GM12873 (cell line): Measurements from ENCODE around the gene BSX.

Experiments
- TF ChIP-seq, protein P1 (sequence below): IDR thresholded peaks from 2 replicates; pipeline ENCODE4 v1.5.1; 2012; ENCODE audit warnings: low read depth, mild to moderate bottlenecking, moderate library complexity, low read length, control low read depth; ENCODE audit not compliant: insufficient read depth; ENCODE audit errors: missing control alignments

BSX gene

DNA sequence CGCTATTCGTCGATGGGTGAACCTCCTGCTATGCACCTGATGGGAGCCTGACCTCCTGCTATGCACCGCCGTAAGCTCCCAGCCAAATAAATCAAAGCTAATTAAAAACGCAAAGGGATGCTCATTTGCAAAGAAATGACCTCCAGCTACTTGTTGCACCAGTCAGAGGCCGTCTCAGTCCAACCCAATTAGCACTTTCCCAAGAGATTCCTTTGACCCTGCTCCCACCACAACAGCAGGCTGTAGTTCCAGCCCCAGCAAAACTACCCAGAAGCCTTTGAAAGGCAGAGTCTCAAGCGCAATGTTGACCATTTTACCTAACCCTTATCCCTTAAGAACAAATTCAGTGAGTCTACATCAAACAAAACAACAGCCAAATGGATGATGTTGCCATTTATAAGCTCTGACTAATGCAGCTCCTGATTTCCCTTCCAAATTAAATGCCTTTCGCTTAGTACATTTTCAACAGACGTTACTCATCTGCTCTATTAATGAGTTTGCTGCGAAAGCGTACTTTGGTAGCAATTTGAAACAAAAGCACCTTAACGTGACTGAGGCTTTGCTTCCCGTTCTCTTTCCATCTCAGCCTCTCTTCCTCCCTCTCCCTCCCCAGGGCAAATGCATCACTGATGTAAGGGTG is 17.2 kb upstream of the BSX start:
- TF ChIP-seq, protein P1, sequence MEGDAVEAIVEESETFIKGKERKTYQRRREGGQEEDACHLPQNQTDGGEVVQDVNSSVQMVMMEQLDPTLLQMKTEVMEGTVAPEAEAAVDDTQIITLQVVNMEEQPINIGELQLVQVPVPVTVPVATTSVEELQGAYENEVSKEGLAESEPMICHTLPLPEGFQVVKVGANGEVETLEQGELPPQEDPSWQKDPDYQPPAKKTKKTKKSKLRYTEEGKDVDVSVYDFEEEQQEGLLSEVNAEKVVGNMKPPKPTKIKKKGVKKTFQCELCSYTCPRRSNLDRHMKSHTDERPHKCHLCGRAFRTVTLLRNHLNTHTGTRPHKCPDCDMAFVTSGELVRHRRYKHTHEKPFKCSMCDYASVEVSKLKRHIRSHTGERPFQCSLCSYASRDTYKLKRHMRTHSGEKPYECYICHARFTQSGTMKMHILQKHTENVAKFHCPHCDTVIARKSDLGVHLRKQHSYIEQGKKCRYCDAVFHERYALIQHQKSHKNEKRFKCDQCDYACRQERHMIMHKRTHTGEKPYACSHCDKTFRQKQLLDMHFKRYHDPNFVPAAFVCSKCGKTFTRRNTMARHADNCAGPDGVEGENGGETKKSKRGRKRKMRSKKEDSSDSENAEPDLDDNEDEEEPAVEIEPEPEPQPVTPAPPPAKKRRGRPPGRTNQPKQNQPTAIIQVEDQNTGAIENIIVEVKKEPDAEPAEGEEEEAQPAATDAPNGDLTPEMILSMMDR, result no peak

DNA sequence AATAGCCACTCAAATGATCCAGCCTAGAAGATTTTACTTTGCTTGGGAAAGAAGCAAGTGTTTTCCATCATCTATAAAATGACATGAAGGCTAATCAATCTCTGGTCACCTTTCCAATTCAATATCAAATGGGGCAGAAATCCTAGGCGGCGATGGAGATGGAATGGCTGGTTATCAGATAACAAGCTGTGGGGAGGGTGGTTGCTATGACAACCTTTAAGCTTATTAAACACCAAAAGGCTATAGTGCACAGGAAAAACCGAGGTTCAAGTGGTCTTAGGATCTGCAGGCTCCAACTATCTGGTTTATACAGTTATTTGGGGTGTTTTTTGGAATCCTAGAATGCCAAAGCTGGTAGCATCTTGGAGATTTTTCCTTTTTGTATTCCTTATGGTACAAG is 13.9 kb upstream of the BSX start:
- TF ChIP-seq, protein P1, result no peak

DNA sequence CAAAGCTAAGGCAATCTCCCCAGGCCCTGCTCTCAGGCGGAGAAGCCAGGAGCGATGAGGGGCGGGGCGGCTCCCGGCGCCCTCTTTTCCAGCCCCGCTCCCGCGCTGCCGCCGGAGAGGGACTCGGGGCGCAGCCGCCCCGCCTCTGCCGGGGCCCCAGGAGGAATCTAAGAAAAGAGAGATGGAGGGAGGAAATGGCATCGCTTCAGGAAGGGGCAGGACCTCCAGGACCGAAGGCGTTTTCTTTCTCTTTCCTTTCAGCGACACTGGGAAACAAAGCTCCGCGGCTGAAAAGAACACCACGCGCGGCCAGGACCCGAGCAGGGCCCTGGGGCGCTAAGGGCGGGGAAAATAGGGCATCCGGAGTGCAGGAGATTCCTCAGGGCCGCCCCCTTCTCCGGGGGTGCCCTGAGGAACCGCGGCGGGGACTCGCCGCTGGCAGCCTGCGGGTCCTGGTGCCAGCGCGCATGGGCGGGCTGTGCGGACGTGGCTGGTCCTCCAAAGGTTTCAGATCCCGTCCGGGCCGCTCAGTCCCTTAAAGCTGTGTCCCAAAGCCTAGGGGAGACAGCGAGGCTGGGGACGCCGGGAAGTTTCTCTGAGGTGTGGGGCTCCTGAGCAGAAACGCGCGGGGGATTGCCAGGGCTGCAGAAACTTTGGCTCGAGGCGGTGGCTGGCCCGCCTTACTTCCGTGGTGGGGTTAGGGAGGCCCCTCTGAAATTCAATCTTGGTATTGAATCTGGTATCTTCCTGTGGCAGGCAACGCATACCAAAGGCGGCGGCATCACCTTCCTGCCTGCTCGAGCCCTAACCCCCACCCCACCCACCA is 2.8 kb upstream of the BSX start:
- TF ChIP-seq, protein P1, result no peak

DNA sequence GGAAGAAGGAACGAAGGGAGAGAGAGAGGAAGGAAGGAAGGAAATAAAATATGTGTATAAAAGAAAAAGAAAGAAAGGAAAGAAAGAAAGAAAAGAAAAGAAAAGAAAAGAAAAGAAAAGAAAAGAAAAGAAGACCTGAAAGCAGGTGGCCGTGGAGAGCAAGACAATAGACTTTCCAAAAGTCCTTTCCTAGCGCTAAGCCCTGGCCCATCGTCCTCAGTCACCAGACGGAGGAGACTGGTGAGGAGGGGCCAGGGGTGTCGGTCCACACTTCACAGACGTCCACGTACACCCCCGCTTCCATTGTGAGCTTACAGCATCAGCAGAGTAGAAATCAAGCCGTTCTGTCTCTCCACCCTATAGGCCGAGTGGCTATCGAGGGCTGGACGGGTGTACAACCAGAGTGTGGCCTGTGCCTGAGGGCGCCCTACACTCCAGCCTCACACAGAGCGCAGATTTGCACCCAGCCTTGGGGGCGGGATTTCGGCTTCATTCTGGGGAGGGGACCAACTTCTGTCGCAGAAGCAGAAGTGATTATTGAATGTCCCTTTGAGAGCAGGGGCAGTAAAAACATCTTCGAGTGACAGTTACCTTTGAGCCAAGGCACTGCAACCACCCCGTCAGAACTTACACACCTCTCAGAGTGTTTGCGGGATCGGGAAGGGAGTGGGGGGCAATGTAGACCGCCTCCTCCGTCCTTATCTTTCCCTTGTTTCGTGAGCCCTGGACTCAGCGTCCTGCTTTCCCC is 2.0 kb upstream of the BSX start:
- TF ChIP-seq, protein P1, result no peak

DNA sequence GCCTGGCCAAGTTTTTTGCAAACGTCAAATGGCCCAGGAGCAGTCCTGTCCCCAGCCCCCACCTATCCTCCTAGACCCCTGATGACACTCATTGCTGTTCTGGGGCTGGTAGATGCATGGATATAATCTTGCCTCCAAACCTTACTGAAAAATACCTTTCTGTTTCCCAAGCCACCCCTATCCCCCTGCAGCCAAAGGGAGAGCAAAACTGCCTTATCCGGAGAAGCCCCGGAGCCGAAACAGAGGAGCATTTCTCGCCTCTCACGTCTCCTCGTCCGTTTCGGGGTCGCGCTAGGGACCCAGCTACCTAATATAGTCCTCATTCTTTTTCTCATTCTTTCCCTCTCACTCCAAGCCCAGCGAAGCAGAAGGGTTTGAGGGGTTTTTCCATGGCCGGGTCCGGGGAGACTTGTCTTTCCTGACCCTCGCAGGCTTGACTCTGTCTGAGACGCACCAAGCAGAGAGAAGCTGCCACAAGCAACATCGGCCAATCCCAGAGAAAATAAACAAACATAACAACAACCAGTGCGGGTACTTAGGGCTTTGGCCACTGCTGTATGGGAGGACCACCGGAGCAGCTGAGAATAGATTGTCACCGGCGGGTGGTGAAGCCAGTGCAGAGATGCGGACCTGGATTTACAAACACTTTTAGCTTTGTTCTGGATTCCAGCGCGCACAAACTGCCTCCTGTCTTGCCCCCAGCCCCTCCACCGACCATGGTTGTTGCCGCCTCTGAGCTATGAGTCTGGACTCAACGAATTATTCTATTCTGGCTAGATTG is 1.6 kb downstream of the BSX start:
- TF ChIP-seq, protein P1, result no peak

DNA sequence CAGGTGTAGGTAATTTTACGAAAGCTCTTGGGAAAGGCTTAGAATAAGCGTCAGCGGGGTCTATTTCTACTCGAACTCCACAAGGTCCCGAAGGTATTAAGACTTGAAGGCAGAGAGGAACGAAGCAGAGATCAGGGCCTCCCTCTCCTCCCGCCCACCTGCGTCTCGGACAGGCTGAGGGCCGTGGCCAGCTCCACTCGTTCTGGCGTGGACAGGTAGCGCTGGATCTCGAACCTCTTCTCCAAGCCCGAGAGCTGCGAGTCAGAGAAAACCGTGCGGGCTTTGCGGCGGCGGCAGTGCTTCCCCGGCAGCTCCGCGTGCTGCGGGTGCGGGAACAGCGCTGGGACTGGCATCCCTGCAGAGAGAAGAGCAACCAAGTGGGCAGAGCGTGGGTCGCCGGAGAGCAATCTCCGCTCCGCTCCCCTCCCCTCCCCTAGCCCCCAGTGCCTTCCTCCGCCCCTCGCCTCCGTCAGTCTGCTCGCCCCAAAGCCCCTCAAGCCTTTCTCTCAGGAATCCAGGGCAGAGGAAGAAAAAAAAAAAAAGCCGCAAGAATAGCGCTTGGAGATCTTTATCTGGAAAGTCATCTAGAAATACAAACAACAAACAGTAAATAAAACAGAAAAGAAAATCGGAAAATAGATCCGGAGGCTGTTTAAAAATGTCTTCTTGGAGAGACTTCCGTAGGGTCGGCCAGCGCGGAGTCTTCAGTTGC is 2.4 kb downstream of the BSX start:
- TF ChIP-seq, protein P1, result no peak
